ENCODE measurements around the gene FAAP100. TPM values are rescaled to one million over a fixed set of nuclear protein-coding genes. Genes with fewer than 3 reads are reported as not detected.
A peak's percentile ranks its signal among the peaks of the same experiment; 100 is the strongest.

Gene FAAP100
- total RNA-seq, 1 donor from 2014 or later = 21.4 TPM

GRCh38 chr17:81567191-81567590, 15.0 kb upstream of the FAAP100 start:
- peak overlapping the region; percentile 27 for H3K27ac ChIP-seq
- no peak for DNase-seq (ENCODE audit: extremely low spot score in 2 of 2)
- no peaks in the 10 kb centered on the region for H3K9me3 ChIP-seq
- no peaks in the 10 kb centered on the region for H3K27me3 ChIP-seq
- TF ChIP-seq CTCF (IDR thresholded peaks at IDR 0.05) = no peak
- TF ChIP-seq POLR2A (IDR thresholded peaks at IDR 0.05) = no peak
- TF ChIP-seq POLR2AphosphoS5 (IDR thresholded peaks at IDR 0.05; ENCODE audit: insufficient read depth in 1 of 2, low read depth in 1 of 2) = no peak
- peaks cover 0 to 71% of the 10 kb centered on the region in 2 donors for H3K36me3 ChIP-seq
- H3K4me1 ChIP-seq = peaks cover 32% of the 10 kb centered on the region
- intact Hi-C loops (cut with DNase I) = no loop called here
- peak overlapping the region in 1 of 2 donors; percentile 22 for H3K4me3 ChIP-seq

GRCh38 chr17:81566461-81567126, 14.4 kb upstream of the FAAP100 start:
- TF ChIP-seq POLR2A (IDR thresholded peaks at IDR 0.05) (no peak), POLR2AphosphoS5 (IDR thresholded peaks at IDR 0.05; ENCODE audit: insufficient read depth in 1 of 2, low read depth in 1 of 2) (peak; percentile 54 to 85)
- Histone ChIP-seq H3K36me3 (peaks cover 0 to 71% of the 10 kb centered on the region in 2 donors), H3K27ac (peak overlapping the region; percentile 27), H3K4me1 (peaks cover 32% of the 10 kb centered on the region), H3K27me3 (no peaks in the 10 kb centered on the region), H3K9me3 (no peaks in the 10 kb centered on the region), H3K4me3 (peak overlapping the region in 1 of 2 donors; percentile 22)
- no peak for DNase-seq (ENCODE audit: extremely low spot score in 2 of 2)
- intact Hi-C loops (cut with DNase I) = no loop called here

- Histone ChIP-seq H3K9me3 (no peaks in the 10 kb centered on the region), H3K27me3 (no peaks in the 10 kb centered on the region), H3K4me1 (peaks cover 32% of the 10 kb centered on the region), H3K27ac (no peak overlapping the region), H3K4me3 (no peak overlapping the region), H3K36me3 (peaks cover 0 to 69% of the 10 kb centered on the region in 2 donors)
- intact Hi-C loops (cut with DNase I) = no loop called here
- no peak for DNase-seq (ENCODE audit: extremely low spot score in 2 of 2)
- TF ChIP-seq POLR2A (IDR thresholded peaks at IDR 0.05) (no peak), CTCF (IDR thresholded peaks at IDR 0.05) (no peak), POLR2AphosphoS5 (IDR thresholded peaks at IDR 0.05; ENCODE audit: insufficient read depth in 1 of 2, low read depth in 1 of 2) (no peak)
Observed at GRCh38 chr17:81565231-81565630, 13.1 kb upstream of the FAAP100 start.

GRCh38 chr17:81564778-81565177, 12.6 kb upstream of the FAAP100 start:
- H3K9me3 ChIP-seq = no peaks in the 10 kb centered on the region
- H3K36me3 ChIP-seq = peaks cover 0 to 68% of the 10 kb centered on the region in 2 donors
- H3K4me3 ChIP-seq = no peak overlapping the region
- intact Hi-C loops (cut with DNase I) = no loop called here
- no peaks in the 10 kb centered on the region for H3K27me3 ChIP-seq
- no peak for DNase-seq (ENCODE audit: extremely low spot score in 2 of 2)
- no peak for TF ChIP-seq POLR2A (IDR thresholded peaks at IDR 0.05)
- no peak for TF ChIP-seq CTCF (IDR thresholded peaks at IDR 0.05)
- TF ChIP-seq POLR2AphosphoS5 (IDR thresholded peaks at IDR 0.05; ENCODE audit: insufficient read depth in 1 of 2, low read depth in 1 of 2) = no peak
- H3K4me1 ChIP-seq = peaks cover 32% of the 10 kb centered on the region
- no peak overlapping the region for H3K27ac ChIP-seq

GRCh38 chr17:81563861-81564586, 11.9 kb upstream of the FAAP100 start:
- intact Hi-C loops (cut with DNase I) = no loop called here
- H3K9me3 ChIP-seq = no peaks in the 10 kb centered on the region
- peaks cover 0 to 64% of the 10 kb centered on the region in 2 donors for H3K36me3 ChIP-seq
- H3K4me1 ChIP-seq = peaks cover 32% of the 10 kb centered on the region
- H3K4me3 ChIP-seq = no peak overlapping the region
- TF ChIP-seq CTCF (IDR thresholded peaks at IDR 0.05) (no peak), POLR2A (IDR thresholded peaks at IDR 0.05) (no peak), POLR2AphosphoS5 (IDR thresholded peaks at IDR 0.05; ENCODE audit: insufficient read depth in 1 of 2, low read depth in 1 of 2) (no peak)
- H3K27me3 ChIP-seq = no peaks in the 10 kb centered on the region
- H3K27ac ChIP-seq = no peak overlapping the region
- no peak for DNase-seq (ENCODE audit: extremely low spot score in 2 of 2)

Measured in vagina (tissue), 2 donors.